Measurements from ENCODE around the gene PROSER1.

Gene PROSER1

DNA sequence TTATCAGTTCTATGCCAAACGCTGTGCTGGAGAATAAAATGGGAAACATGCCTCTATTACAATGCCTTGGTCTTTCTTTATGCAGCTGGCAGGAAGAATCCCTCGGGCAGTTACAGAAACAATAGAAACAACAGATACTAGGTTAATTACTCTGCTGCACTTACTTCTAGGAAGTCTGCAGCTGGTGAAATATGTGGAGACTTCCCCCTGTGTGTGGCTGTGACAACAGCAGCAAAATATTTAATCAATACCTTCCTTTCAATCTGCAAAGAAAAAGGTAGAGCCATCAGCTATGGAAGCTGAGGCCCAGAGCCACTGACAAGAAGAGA lies 57.2 kb downstream of the PROSER1 start:
- TF ChIP-seq, protein P1, sequence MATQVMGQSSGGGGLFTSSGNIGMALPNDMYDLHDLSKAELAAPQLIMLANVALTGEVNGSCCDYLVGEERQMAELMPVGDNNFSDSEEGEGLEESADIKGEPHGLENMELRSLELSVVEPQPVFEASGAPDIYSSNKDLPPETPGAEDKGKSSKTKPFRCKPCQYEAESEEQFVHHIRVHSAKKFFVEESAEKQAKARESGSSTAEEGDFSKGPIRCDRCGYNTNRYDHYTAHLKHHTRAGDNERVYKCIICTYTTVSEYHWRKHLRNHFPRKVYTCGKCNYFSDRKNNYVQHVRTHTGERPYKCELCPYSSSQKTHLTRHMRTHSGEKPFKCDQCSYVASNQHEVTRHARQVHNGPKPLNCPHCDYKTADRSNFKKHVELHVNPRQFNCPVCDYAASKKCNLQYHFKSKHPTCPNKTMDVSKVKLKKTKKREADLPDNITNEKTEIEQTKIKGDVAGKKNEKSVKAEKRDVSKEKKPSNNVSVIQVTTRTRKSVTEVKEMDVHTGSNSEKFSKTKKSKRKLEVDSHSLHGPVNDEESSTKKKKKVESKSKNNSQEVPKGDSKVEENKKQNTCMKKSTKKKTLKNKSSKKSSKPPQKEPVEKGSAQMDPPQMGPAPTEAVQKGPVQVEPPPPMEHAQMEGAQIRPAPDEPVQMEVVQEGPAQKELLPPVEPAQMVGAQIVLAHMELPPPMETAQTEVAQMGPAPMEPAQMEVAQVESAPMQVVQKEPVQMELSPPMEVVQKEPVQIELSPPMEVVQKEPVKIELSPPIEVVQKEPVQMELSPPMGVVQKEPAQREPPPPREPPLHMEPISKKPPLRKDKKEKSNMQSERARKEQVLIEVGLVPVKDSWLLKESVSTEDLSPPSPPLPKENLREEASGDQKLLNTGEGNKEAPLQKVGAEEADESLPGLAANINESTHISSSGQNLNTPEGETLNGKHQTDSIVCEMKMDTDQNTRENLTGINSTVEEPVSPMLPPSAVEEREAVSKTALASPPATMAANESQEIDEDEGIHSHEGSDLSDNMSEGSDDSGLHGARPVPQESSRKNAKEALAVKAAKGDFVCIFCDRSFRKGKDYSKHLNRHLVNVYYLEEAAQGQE (IDR thresholded peaks at IDR 0.05; ENCODE audit: insufficient replicate concordance, low read depth) = no peak
- TF ChIP-seq SPI1 (IDR thresholded peaks at IDR 0.05; ENCODE audit: borderline replicate concordance, low read depth) (no peak), CTCF (IDR thresholded peaks at IDR 0.05; ENCODE audit: insufficient read depth, low read length) (no peak), POLR2AphosphoS5 (IDR thresholded peaks at IDR 0.05; ENCODE audit: low read depth) (no peak), GABPA (IDR thresholded peaks at IDR 0.05; ENCODE audit: low read depth) (no peak)
- Histone ChIP-seq H3K4me3 (replicated peaks; ENCODE audit: insufficient read depth, low read length) (no peak overlapping the region), H3K27me3 (ENCODE audit: insufficient read depth, poor library complexity, severe bottlenecking) (no peaks in the 10 kb centered on the region), H3K27ac (replicated peaks) (no peak overlapping the region)
- DNase-seq (ENCODE audit: low read depth in 1 of 2, low spot score in 1 of 2) = no peak

- TF ChIP-seq, protein P1 (IDR thresholded peaks at IDR 0.05; ENCODE audit: insufficient replicate concordance, low read depth) = no peak
- no peak for TF ChIP-seq SPI1 (IDR thresholded peaks at IDR 0.05; ENCODE audit: borderline replicate concordance, low read depth)
- no peak for TF ChIP-seq CTCF (IDR thresholded peaks at IDR 0.05; ENCODE audit: insufficient read depth, low read length)
- TF ChIP-seq POLR2AphosphoS5 (IDR thresholded peaks at IDR 0.05; ENCODE audit: low read depth) = no peak
- TF ChIP-seq GABPA (IDR thresholded peaks at IDR 0.05; ENCODE audit: low read depth) = no peak
- DNase-seq (ENCODE audit: low read depth in 1 of 2, low spot score in 1 of 2) = no peak
These were observed 57.8 kb downstream of the PROSER1 start for GRCh38 chr13:38979891-38980749.

GRCh38 chr13:38970380-38971051 lies 67.4 kb downstream of the PROSER1 start:
- Histone ChIP-seq H3K27ac (replicated peaks) (no peak overlapping the region), H3K27me3 (ENCODE audit: insufficient read depth, poor library complexity, severe bottlenecking) (peaks cover 2% of the 10 kb centered on the region), H3K4me3 (replicated peaks; ENCODE audit: insufficient read depth, low read length) (no peak overlapping the region)
- DNase-seq (ENCODE audit: low read depth in 1 of 2, low spot score in 1 of 2) = no peak
- TF ChIP-seq POLR2AphosphoS5 (IDR thresholded peaks at IDR 0.05; ENCODE audit: low read depth) (no peak), CTCF (IDR thresholded peaks at IDR 0.05; ENCODE audit: insufficient read depth, low read length) (no peak), SPI1 (IDR thresholded peaks at IDR 0.05; ENCODE audit: borderline replicate concordance, low read depth) (no peak), GABPA (IDR thresholded peaks at IDR 0.05; ENCODE audit: low read depth) (no peak)
- TF ChIP-seq, protein P1 (IDR thresholded peaks at IDR 0.05; ENCODE audit: insufficient replicate concordance, low read depth) = no peak

More at GRCh38 chr13:38979891-38980749, 57.8 kb downstream of the PROSER1 start:
- Histone ChIP-seq H3K27ac (replicated peaks) (no peak overlapping the region), H3K27me3 (ENCODE audit: insufficient read depth, poor library complexity, severe bottlenecking) (no peaks in the 10 kb centered on the region), H3K4me3 (replicated peaks; ENCODE audit: insufficient read depth, low read length) (no peak overlapping the region)

Data from HL-60 (cell line).